GM12892 (cell line): ENCODE data around the gene SPATC1L.
A peak's percentile ranks its signal among the peaks of the same experiment; 100 is the strongest.

ENCODE experiments used
- DNase-seq: peaks from one replicate; pipeline ENCODE4 v3.0.0; 2011; ENCODE audit not compliant: insufficient read length
- FAIRE-seq: peaks from 2 replicates; lab custom pipeline; 2011; peaks lifted over from hg19 to GRCh38; lab: Jason Lieb, UNC
- POLR2A ChIP-seq: IDR thresholded peaks from 2 replicates; pipeline ENCODE4 v1.6.1; 2011; ENCODE audit warnings: low read depth, low read length, control low read depth
- POLR2AphosphoS5 ChIP-seq: IDR thresholded peaks from 2 replicates; pipeline ENCODE4 v1.6.1; 2011; ENCODE audit warnings: low read depth, low read length, control low read depth
- TAF1 ChIP-seq: IDR thresholded peaks from 2 replicates; pipeline ENCODE4 v1.6.1; 2011; ENCODE audit warnings: low read depth, mild to moderate bottlenecking, control low read depth, low read length, borderline replicate concordance

SPATC1L gene

GRCh38 chr21:46220847-46221246, 36.6 kb upstream of the SPATC1L start:
- FAIRE-seq (no peak), DNase-seq (no peak)
- TF ChIP-seq POLR2A: no peak
- no peak for TF ChIP-seq POLR2AphosphoS5
- no peak for TF ChIP-seq TAF1

- DNase-seq (no peak), FAIRE-seq (no peak)
- TF ChIP-seq POLR2AphosphoS5 (no peak), POLR2A (no peak), TAF1 (no peak)
Measured at GRCh38 chr21:46220275-46220810, 36.1 kb upstream of the SPATC1L start.

GRCh38 chr21:46219591-46220239, 35.5 kb upstream of the SPATC1L start:
- TF ChIP-seq TAF1 (no peak), POLR2A (no peak), POLR2AphosphoS5 (no peak)
- FAIRE-seq: no peak
- no peak for DNase-seq

- no peak for DNase-seq
- FAIRE-seq: no peak
- TF ChIP-seq POLR2A: no peak
- TF ChIP-seq POLR2AphosphoS5: no peak
- TF ChIP-seq TAF1: no peak
Measured at GRCh38 chr21:46218906-46219590, 34.8 kb upstream of the SPATC1L start.

- TF ChIP-seq POLR2A: no peak
- FAIRE-seq (no peak), DNase-seq (no peak)
Measured at GRCh38 chr21:46217511-46218196, 33.4 kb upstream of the SPATC1L start.

GRCh38 chr21:46216132-46216747, 32.0 kb upstream of the SPATC1L start:
- no peak for FAIRE-seq
- TF ChIP-seq POLR2AphosphoS5 (no peak), POLR2A (no peak), TAF1 (no peak)
- DNase-seq: no peak

GRCh38 chr21:46215436-46216131, 31.3 kb upstream of the SPATC1L start:
- no peak for TF ChIP-seq POLR2A
- no peak for TF ChIP-seq POLR2AphosphoS5
- no peak for TF ChIP-seq TAF1
- DNase-seq: peak; percentile 9
- peak; percentile 5 for FAIRE-seq

- DNase-seq: no peak
- no peak for FAIRE-seq
- no peak for TF ChIP-seq POLR2A
- TF ChIP-seq POLR2AphosphoS5: no peak
- TF ChIP-seq TAF1: no peak
Measured at GRCh38 chr21:46214478-46215340, 30.4 kb upstream of the SPATC1L start.

GRCh38 chr21:46213620-46214286, 29.5 kb upstream of the SPATC1L start:
- DNase-seq: no peak
- no peak for FAIRE-seq
- TF ChIP-seq POLR2AphosphoS5 (no peak), POLR2A (no peak), TAF1 (no peak)

- TF ChIP-seq POLR2A (no peak), TAF1 (no peak), POLR2AphosphoS5 (no peak)
- DNase-seq: peak; percentile 3
- FAIRE-seq: no peak
Measured at GRCh38 chr21:46212721-46213484, 28.6 kb upstream of the SPATC1L start.
